ENCODE results near the gene TSPAN14. TPM values are rescaled to one million over a fixed set of nuclear protein-coding genes. Genes with fewer than 3 reads are reported as not detected.
"Not testable (repeated sequence)": the region's sequence is repeated elsewhere in the genome, so short reads cannot be mapped to it uniquely, and the experiment has no call there.

The TSPAN14 gene
- total RNA-seq, 4 donors from 2014 or later: 37.1 to 110 (median 66.1) TPM

- no peak overlapping the region for H3K27ac ChIP-seq
- H3K4me3 ChIP-seq: no peak overlapping the region
These were observed 87.1 kb downstream of the TSPAN14 start for GRCh38 chr10:80540981-80541750.

GRCh38 chr10:80542053-80542452, 87.9 kb downstream of the TSPAN14 start:
- no peaks in the 10 kb centered on the region for H3K4me1 ChIP-seq
- DNase-seq: no peak

More at GRCh38 chr10:80540981-80541750, 87.1 kb downstream of the TSPAN14 start:
- no peaks in the 10 kb centered on the region for H3K4me1 ChIP-seq
- no peak for DNase-seq
- H3K9me3 ChIP-seq: no peaks in the 10 kb centered on the region
- TF ChIP-seq POLR2A (IDR thresholded peaks at IDR 0.05) (no peak), CTCF (IDR thresholded peaks at IDR 0.05) (no peak)
- H3K36me3 ChIP-seq: no peaks in the 10 kb centered on the region
- intact Hi-C loops (cut with DNase I; ENCODE audit: low total_unique reads): no loop called here
- H3K27me3 ChIP-seq: no peaks in the 10 kb centered on the region

GRCh38 chr10:80542652-80543318, 88.7 kb downstream of the TSPAN14 start:
- H3K36me3 ChIP-seq: no peaks in the 10 kb centered on the region
- TF ChIP-seq POLR2A (IDR thresholded peaks at IDR 0.05) (no peak), CTCF (IDR thresholded peaks at IDR 0.05) (no peak)
- H3K4me1 ChIP-seq: no peaks in the 10 kb centered on the region
- no peak overlapping the region for H3K27ac ChIP-seq
- H3K4me3 ChIP-seq: no peak overlapping the region
- no peaks in the 10 kb centered on the region for H3K9me3 ChIP-seq
- intact Hi-C loops (cut with DNase I; ENCODE audit: low total_unique reads): no loop called here
- H3K27me3 ChIP-seq: no peaks in the 10 kb centered on the region
- no peak for DNase-seq

More at GRCh38 chr10:80542053-80542452, 87.9 kb downstream of the TSPAN14 start:
- intact Hi-C loops (cut with DNase I; ENCODE audit: low total_unique reads): no loop called here
- Histone ChIP-seq H3K4me3 (no peak overlapping the region), H3K27me3 (no peaks in the 10 kb centered on the region), H3K27ac (no peak overlapping the region), H3K9me3 (no peaks in the 10 kb centered on the region), H3K36me3 (no peaks in the 10 kb centered on the region)
- TF ChIP-seq CTCF (IDR thresholded peaks at IDR 0.05) (no peak), POLR2A (IDR thresholded peaks at IDR 0.05) (no peak)

- H3K9me3 ChIP-seq; H3K4me3 ChIP-seq; H3K27me3 ChIP-seq; DNase-seq; H3K27ac ChIP-seq; H3K4me1 ChIP-seq; H3K36me3 ChIP-seq; intact Hi-C loops (cut with DNase I; ENCODE audit: low total_unique reads): not testable (repeated sequence)
These were observed 89.2 kb downstream of the TSPAN14 start for GRCh38 chr10:80543319-80543672.

GRCh38 chr10:80544316-80544953, 90.3 kb downstream of the TSPAN14 start:
- Histone ChIP-seq H3K36me3 (no peaks in the 10 kb centered on the region), H3K9me3 (no peaks in the 10 kb centered on the region), H3K27me3 (no peaks in the 10 kb centered on the region), H3K4me3 (no peak overlapping the region), H3K27ac (no peak overlapping the region), H3K4me1 (no peaks in the 10 kb centered on the region)
- DNase-seq: no peak
- intact Hi-C loops (cut with DNase I; ENCODE audit: low total_unique reads): no loop called here
- TF ChIP-seq POLR2A (IDR thresholded peaks at IDR 0.05): no peak
- TF ChIP-seq CTCF (IDR thresholded peaks at IDR 0.05): no peak
